ENCODE results near the gene C11orf91.

DNA sequence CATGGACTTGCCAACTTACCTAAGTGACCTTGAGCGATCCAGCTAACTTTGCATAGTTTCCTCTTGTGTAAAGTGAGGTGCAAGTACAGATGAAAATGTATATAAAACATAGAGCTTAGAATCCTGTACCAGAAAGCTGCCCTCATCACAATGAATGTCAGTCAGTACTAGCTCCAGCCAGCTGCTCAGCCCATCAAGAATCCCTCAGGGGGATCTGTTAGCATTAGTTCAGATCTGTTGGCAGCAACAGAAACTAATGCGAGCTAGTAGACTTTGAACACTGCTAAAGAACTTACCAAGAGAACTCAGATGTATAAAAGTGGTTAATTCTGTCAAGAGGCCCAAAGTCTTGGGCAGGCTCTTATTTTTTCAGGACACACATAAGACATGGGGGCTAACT lies 6.3 kb upstream of the C11orf91 start:
- TF ChIP-seq, protein P1, sequence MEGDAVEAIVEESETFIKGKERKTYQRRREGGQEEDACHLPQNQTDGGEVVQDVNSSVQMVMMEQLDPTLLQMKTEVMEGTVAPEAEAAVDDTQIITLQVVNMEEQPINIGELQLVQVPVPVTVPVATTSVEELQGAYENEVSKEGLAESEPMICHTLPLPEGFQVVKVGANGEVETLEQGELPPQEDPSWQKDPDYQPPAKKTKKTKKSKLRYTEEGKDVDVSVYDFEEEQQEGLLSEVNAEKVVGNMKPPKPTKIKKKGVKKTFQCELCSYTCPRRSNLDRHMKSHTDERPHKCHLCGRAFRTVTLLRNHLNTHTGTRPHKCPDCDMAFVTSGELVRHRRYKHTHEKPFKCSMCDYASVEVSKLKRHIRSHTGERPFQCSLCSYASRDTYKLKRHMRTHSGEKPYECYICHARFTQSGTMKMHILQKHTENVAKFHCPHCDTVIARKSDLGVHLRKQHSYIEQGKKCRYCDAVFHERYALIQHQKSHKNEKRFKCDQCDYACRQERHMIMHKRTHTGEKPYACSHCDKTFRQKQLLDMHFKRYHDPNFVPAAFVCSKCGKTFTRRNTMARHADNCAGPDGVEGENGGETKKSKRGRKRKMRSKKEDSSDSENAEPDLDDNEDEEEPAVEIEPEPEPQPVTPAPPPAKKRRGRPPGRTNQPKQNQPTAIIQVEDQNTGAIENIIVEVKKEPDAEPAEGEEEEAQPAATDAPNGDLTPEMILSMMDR (IDR thresholded peaks at IDR 0.05) = no peak
- TF ChIP-seq EP300 (IDR thresholded peaks at IDR 0.05) = no peak
